Right renal pelvis (tissue), 4 donors: ENCODE data around the gene TBRG4. TPM values are rescaled to one million over a fixed set of nuclear protein-coding genes. Genes with fewer than 3 reads are reported as not detected.
"Not testable (repeated sequence)": the region's sequence is repeated elsewhere in the genome, so short reads cannot be mapped to it uniquely, and the experiment has no call there.

Source experiments
- DNase-seq, 4 donors: peaks; one replicate each; pipeline ENCODE4 v3.0.0-alpha.2; 2013; ENCODE audit warnings: low read depth in 4 of 4, low spot score in 3 of 4, missing footprints in 1 of 4
- polyA plus RNA-seq, 4 donors: library from polyadenylated mRNA; unstranded; fragments of 120-200 nt; gene quantifications; one replicate each; pipeline ENCODE4 v1.2.1, GENCODE V29; 2013; ENCODE audit not compliant: insufficient read length in 4 of 4

TBRG4 gene
- polyA plus RNA-seq, 4 donors: 52.5 to 56.7 (median 53.9) TPM

DNA sequence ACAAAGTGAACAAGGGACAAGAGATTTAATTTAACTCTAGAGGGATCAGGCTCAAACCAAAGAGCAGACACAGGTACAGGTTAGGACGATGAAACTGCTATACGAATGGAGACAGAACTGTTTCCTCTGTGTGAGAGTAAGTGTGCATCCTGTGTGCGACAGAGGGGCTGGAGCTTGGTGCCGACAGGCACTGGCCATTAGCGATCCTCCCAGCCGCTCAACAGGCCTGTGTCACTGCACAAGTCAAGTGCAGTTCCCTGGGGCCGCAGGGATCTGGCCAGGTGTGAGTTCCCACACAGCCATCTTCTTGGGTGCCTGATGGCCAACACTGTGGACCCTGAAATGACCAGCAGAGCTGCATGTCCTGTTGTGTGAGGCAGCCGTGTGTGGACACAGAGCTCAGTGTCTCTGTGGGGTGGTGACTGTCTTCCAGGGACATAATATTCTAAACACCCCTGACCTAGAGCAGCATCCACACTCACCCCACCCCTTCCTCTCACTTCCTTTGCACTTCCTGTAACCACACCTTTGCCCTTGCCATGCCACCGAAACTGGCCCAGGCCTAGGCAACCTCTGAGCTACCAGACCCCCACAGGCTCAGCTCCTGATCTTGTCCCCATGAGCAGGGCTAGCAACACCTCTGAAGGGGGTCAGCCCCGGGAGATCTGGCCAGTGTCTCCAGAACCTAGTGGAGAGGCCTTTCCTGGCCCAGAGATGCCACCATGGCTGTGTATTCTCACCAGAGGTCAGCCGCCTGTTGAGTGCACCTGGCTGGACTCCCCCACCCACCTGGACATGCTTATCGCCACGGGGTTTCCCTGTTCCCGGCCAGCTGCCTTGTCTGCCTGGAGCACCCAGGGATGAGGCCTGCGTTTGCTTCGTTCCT is 11.7 kb upstream of the TBRG4 start:
- no peak for DNase-seq

DNA sequence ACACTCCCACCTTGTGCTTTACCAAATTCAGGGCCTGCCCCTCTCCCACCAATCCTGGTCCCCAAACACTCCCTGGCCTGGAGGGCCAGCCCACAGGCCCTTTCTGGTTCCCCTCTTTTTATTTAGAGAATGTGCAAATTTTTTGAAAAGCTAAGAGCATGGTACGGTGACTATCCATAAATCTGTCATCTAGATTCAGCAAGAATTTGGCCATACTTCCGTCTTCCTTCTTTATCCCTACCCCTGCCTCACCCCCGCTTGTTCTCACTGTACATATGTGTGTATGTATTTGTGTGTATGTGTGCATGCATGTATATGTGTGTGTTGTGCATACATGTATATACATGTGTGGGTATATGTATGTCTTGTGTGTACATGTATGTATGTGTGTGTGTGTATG is 8.1 kb upstream of the TBRG4 start:
- DNase-seq: no peak

- no peak for DNase-seq
Measured at GRCh38 chr7:45118889-45119331, 7.4 kb upstream of the TBRG4 start.

DNA sequence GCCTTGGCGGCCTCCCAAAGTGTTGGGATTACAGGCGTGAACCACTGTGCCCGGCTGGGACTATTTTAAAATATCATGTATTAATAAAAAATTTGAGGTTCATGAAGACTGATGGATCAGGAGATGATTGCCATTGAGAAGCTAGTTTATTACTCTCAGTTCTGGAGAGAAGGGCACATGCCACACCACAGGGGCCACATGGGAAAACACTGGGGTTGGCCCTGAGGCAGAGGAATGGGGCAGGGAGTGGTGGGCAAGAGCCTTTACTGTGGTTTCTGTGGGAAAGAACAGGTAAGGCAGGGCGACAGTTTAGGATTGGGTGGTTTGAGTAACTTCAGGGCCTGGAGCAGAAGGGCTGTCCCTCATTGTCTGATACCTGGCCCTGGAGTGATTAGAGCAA is 6.8 kb upstream of the TBRG4 start:
- no peak for DNase-seq

- no peak for DNase-seq
Measured at GRCh38 chr7:45117582-45117981, 6.1 kb upstream of the TBRG4 start.

- DNase-seq: no peak
Measured at GRCh38 chr7:45116048-45116447, 4.6 kb upstream of the TBRG4 start.

- no peak for DNase-seq
Measured at GRCh38 chr7:45114926-45115325, 3.4 kb upstream of the TBRG4 start.

DNA sequence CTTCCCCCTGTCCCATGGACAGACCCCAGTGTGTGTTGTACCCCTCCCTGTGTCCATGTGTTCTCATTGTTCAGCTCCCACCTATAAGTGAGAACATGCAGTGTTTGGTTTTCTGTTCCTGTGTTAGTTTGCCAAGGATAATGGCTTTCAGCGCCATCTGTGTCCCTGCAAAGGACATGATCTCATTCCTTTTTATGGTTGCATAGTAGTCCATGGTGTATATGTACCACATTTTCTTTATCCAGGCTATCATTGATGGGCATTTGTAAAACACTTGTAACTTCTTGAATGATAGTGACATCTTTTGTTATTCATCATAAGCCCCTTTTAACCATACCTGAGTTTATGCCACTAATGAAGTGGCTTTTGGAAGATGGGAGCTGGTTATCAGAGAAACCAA is 2.8 kb upstream of the TBRG4 start:
- DNase-seq: not testable (repeated sequence)

GRCh38 chr7:45112648-45113047 is 1.2 kb upstream of the TBRG4 start:
- no peak for DNase-seq

DNA sequence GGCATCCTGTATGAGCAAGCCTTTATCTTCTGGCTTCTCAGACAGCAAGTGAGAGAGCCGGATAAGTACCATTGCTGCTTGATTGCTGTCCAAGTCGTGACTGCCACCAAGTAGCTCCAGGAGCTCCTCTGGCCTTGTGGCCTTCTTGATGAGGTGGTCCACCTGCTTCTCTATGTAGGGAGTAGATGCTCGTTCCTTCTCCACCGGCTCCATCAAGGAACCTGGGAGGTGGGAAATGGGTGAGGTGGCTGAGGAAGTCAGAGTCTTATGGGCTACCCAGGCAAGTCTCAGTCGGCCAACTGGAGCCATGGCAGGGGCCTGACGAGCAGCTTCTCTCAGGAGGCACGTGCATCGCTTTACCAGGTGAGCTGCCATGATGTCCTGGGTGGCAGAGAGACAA is 2.6 kb downstream of the TBRG4 start:
- no peak for DNase-seq

DNA sequence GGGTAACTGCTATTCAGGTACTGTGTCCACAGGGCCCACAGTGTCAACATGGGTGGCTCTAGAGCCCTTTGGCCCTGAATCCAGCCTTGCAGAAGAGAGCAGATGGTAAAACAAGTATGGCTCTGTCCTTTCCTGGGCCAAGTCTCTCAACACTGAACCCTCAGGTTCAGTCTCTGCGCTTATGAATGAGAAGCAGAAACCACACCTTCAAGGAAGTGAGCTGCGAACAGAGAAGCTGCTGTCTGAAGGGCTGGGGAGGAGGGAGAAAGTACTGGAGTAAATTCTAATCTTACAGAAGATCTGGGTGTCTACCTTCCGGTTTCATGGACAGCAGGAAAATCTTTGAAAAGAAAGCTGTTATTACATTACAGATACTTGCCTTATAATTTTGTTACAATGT is 4.1 kb downstream of the TBRG4 start:
- no peak for DNase-seq

- no peak for DNase-seq
Measured at GRCh38 chr7:45106820-45107219, 4.7 kb downstream of the TBRG4 start.

- no peak for DNase-seq
Measured at GRCh38 chr7:45105588-45106188, 5.8 kb downstream of the TBRG4 start.

GRCh38 chr7:45104844-45105587 is 6.5 kb downstream of the TBRG4 start:
- no peak for DNase-seq

DNA sequence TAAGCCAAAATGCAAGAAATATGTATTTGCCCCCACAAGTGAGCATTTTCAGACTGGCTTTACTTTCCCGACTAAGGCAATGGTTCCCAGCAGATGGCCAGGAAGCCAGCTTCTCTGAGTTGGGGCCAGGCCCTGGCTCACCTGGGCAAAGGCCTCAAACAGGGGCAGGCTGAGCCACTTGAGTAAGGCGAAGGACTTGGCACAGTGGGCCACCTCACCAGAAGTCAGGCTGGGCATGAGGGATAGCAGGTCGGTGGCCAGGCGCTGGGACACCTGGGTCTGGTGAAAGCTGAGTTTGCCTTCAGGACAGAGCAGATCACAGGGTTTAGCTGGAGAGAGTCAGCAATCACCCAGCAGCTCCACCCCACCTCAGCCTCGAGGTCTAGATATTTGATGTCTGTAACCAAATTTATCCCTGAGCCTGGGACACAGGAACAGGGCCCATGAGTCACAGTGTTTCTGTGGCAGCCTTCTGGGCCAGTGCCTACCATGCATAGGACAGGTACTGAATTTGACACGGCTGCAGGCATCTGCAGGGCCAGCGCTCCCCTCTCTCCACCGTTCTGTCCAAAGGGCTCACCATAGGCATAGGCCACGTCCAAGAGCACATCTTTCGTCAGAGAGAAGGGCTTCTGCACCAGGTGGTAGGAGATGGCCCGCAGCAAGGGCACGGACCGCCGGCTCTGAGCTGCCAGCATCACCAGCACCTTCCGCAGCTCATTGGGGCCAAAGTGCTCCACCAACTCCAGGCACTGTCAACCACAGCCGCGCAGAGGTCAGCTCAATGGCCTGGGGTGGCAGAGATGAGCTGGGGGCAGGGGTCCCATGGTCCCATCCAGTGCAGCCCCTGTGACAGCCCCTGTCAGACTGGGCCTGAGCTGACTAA is 7.3 kb downstream of the TBRG4 start:
- no peak for DNase-seq

DNA sequence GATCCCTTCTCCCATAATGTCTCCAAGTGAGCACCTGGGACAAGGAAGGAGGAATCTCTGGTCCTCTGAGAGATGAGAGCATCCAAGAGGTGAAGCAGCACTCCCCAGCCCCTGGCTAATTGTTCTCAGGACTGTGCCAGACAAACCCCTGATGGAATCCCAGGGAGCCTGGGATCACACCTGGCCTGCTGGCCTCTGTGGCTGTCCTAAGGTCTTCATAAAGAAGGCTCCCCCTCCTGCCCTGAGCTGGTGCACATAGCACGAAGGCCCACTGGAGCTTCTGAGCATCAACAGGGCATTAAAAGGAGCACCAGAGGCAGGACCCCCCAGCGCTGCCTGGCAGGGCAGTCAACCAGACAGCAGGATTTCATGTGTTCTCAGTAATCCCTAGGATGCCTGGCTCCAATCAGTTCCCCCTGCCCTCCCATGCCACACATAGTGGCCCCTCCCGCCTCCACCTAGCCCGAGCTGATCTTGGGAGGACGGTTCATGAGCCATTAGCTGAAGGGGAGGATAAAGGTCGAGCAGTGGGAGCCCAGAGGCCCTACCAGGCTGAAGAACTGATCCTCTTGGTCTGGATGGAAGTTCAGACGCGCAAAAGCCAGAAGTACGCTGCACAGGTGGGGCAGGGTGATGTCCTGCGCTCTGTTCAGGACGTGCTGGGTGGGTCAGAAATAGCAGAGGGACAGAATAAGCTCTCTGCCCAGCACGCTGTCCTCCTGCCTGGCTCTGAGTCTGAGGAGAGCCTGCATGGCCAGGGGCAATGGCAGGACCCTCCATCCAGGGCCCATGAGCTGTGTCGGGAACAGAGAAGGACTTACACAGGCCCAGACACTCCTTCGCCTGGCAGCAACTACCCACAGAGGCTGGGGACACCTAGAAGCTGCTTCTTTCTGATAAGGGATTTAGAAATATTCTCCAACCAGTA is 8.4 kb downstream of the TBRG4 start:
- DNase-seq: no peak

GRCh38 chr7:45101748-45102147 is 9.7 kb downstream of the TBRG4 start:
- no peak for DNase-seq

- DNase-seq: no peak
Measured at GRCh38 chr7:45100761-45101480, 10.6 kb downstream of the TBRG4 start.
